Keratinocyte (primary cell): Measurements from ENCODE around the gene BTBD16. TPM values are rescaled to one million over a fixed set of nuclear protein-coding genes. Genes with fewer than 3 reads are reported as not detected.
A peak's percentile ranks its signal among the peaks of the same experiment; 100 is the strongest.

Experiments
- DNase-seq: peaks from one replicate; pipeline ENCODE4 v3.0.0-alpha.2; 2011; ENCODE audit warnings: low read depth, missing footprints, low spot score
- FAIRE-seq: peaks from 2 replicates; lab custom pipeline; 2011; peaks lifted over from hg19 to GRCh38; lab: Jason Lieb, UNC
- H2AFZ ChIP-seq: 2 replicates; pipeline ENCODE4 v1.6.0; 2012; ENCODE audit warnings: low read length, control low read depth, inconsistent platforms; ENCODE audit not compliant: control insufficient read depth
- H3K27ac ChIP-seq: 2 replicates; pipeline ENCODE4 v1.5.1; 2011; ENCODE audit warnings: low read length; ENCODE audit not compliant: control insufficient read depth, insufficient read depth
- H3K27me3 ChIP-seq: 3 replicates; pipeline ENCODE4 v1.6.0; 2011; ENCODE audit warnings: low read length; ENCODE audit not compliant: control insufficient read depth, insufficient read depth; ENCODE audit errors: extremely low read depth
- H3K36me3 ChIP-seq, 2 experiments: 2 replicates in 1 of 2; 3 replicates in 1 of 2; pipeline ENCODE4 v1.5.1; 2011; ENCODE audit warnings: low read length in 2 of 2, mild to moderate bottlenecking in 1 of 2; ENCODE audit not compliant: control insufficient read depth in 2 of 2, insufficient read depth in 2 of 2; ENCODE audit errors: extremely low read depth in 1 of 2
- H3K4me1 ChIP-seq: 3 replicates; pipeline ENCODE4 v1.5.1; 2011; ENCODE audit warnings: low read length; ENCODE audit not compliant: control insufficient read depth, insufficient read depth; ENCODE audit errors: extremely low read depth
- H3K4me2 ChIP-seq: 3 replicates; pipeline ENCODE4 v1.6.0; 2011; ENCODE audit warnings: low read depth, low read length; ENCODE audit not compliant: control insufficient read depth, insufficient read depth; ENCODE audit errors: extremely low read depth
- H3K4me3 ChIP-seq, 3 experiments: fragments of 200-600 bp in 1 of 3; sonication (generic) in 1 of 3; 2 replicates in 2 of 3; 3 replicates in 1 of 3; pipeline ENCODE4 v1.5.1; 2011 to 2016; ENCODE audit warnings: low read length in 3 of 3, mild to moderate bottlenecking in 3 of 3, control low read depth in 2 of 3, inconsistent platforms in 1 of 3, low read depth in 1 of 3, mixed read lengths in 1 of 3, mixed run types in 1 of 3, moderate library complexity in 1 of 3; ENCODE audit not compliant: control insufficient read depth in 2 of 3, insufficient read depth in 2 of 3; ENCODE audit errors: extremely low read depth in 1 of 3
- H3K79me2 ChIP-seq: 2 replicates; pipeline ENCODE4 v1.6.0; 2012; ENCODE audit warnings: low read length; ENCODE audit not compliant: control insufficient read depth, insufficient read depth
- H3K9ac ChIP-seq: 3 replicates; pipeline ENCODE4 v1.6.0; 2011; ENCODE audit warnings: low read length; ENCODE audit not compliant: control insufficient read depth, insufficient read depth; ENCODE audit errors: extremely low read depth
- H3K9me1 ChIP-seq: 3 replicates; pipeline ENCODE4 v1.6.0; 2011; ENCODE audit warnings: low read length; ENCODE audit not compliant: control insufficient read depth, insufficient read depth; ENCODE audit errors: extremely low read depth
- H3K9me3 ChIP-seq: 2 replicates; pipeline ENCODE4 v1.5.1; 2012; ENCODE audit warnings: low read depth, low read length; ENCODE audit not compliant: control insufficient read depth
- H4K20me1 ChIP-seq: 3 replicates; pipeline ENCODE4 v1.6.0; 2011; ENCODE audit warnings: low read length; ENCODE audit not compliant: control insufficient read depth, insufficient read depth; ENCODE audit errors: extremely low read depth
- CTCF ChIP-seq, 3 experiments: IDR thresholded peaks in 1 of 3; conservative IDR thresholded peaks in 1 of 3; optimal IDR thresholded peaks in 1 of 3; 2 replicates in 2 of 3; 3 replicates in 1 of 3; pipeline versions ENCODE3 to v1.5.1; 2011; ENCODE audit warnings: low read length in 3 of 3, mild to moderate bottlenecking in 3 of 3, moderate library complexity in 2 of 3, control low read depth in 1 of 3, inconsistent platforms in 1 of 3; ENCODE audit not compliant: insufficient read depth in 2 of 3; ENCODE audit errors: extremely low read depth in 1 of 3
- EZH2 ChIP-seq: IDR thresholded peaks from one replicate; pipeline ENCODE4 v1.6.1; 2012; ENCODE audit warnings: inconsistent platforms, mild to moderate bottlenecking, low read length, moderate library complexity
- dilution Hi-C: fragments of 300-500 bp; cut with MboI; formaldehyde crosslinking; loops from one replicate; pipeline ENCODE4 v1.7.0; 2020; ENCODE audit warnings: low sequenced_read_pairs; ENCODE audit not compliant: extremely low pct_ligation_motif_present
- polyA plus RNA-seq, 5 experiments: library from polyadenylated mRNA; depleted of rRNA in 3 of 5; stranded (reverse) in 3 of 5; stranded (forward) in 1 of 5; unstranded in 1 of 5; fragments of >200 nt; gene quantifications; 1 replicate in 1 of 5; 2 replicates in 3 of 5; 3 replicates in 1 of 5; pipeline versions ENCODE4 v1.2.1 to v1.2.3, GENCODE V29; 2011 to 2012; ENCODE audit warnings: missing spikeins in 2 of 5, low read depth in 1 of 5, low replicate concordance in 1 of 5

The BTBD16 gene
- polyA plus RNA-seq, 1 donor (not counting 4 experiments of a cell fraction or from before 2014, with no cell fraction given), result 4.9 TPM

DNA sequence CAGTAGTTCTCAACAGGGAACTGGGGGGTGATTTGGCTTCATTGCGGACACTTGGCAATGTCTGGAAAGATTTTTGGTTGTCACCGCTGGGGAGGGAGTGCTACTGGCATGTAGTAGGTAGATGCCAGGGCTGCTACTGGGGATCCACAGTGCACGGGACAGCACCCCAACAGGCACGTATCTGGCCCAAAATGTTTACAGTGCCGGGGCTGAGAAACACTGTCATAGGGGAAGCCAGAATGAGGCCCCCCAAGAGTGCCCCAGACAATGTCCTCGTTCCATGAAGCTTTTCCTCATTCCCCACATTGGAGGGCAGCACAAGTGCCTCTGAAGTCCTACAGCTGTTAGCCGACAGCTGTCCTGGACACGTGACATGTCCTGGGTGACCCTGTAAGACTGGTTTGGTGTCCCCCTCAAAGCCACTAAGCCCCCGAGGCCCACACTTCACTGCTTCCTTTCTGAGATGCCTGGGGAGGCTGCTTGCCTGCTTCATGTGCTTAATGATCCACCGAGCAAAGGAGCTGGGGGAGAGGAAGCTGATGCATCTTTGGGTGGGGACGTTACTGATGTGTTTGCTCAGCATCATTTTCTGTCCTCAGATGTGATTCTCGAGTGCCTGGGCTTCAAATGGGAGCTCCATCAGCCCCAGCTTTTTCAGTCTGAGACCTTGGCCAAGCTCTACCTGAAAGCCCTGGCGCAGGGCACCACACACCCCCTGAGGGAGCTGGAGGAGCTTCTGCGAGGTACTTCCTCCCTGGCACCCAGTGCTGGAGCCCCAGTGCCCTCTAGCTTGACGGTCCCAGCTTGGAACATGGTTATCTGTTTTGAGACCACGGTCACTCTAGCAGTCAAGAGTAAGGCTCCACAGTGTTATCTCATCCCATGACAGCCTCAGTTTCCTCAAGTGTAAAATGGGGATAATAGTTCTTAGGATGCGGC lies 14.7 kb downstream of the BTBD16 start:
- Histone ChIP-seq H3K27ac (no peak overlapping the region), H3K4me2 (no peak overlapping the region), H2AFZ (no peak overlapping the region), H3K4me3 (no peak overlapping the region), H3K36me3 (no peaks in the 10 kb centered on the region), H3K9me1 (no peaks in the 10 kb centered on the region), H3K4me1 (peaks cover 27% of the 10 kb centered on the region), H3K79me2 (no peaks in the 10 kb centered on the region), H3K9ac (no peak overlapping the region), H3K27me3 (no peaks in the 10 kb centered on the region), H3K9me3 (no peaks in the 10 kb centered on the region), H4K20me1 (no peaks in the 10 kb centered on the region)
- DNase-seq, result no peak
- no peak for FAIRE-seq
- TF ChIP-seq CTCF (optimal IDR thresholded peaks at IDR 0.05 in 1 of 3, IDR thresholded peaks at IDR 0.05 in 1 of 3, conservative IDR thresholded peaks at IDR 0.05 in 1 of 3; ENCODE audit: extremely low read depth in 1 of 3, insufficient read depth in 2 of 3, low read length in 3 of 3) (no peak), EZH2 (no peak)
- dilution Hi-C loops, result no loop called here

DNA sequence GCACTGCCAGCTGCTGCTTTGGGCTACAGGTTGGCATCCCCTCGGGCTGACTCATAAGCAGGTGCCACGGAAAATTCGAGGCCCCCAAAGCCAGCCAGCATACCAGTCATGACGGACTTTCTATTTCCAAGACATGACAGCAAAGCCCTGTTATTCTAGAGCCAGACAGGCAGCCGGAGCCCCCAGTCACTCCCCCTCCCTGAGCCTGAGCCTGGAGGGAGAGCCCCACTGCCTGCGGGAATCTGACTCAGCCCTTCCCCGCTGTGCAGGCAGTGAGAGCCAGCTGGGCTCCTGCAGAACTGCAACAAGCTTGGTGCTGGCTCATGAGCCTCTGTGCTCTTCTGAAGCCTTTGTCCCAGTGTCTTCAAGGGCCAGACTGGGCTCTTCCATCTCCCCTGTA lies 15.8 kb downstream of the BTBD16 start:
- DNase-seq (no peak), FAIRE-seq (peak; percentile 89)
- no peak overlapping the region for H3K27ac ChIP-seq
- peaks cover 30% of the 10 kb centered on the region for H3K4me1 ChIP-seq
- H3K79me2 ChIP-seq, result no peaks in the 10 kb centered on the region
- no peaks in the 10 kb centered on the region for H4K20me1 ChIP-seq
- no peaks in the 10 kb centered on the region for H3K9me1 ChIP-seq
- H3K27me3 ChIP-seq, result no peaks in the 10 kb centered on the region
- H3K4me3 ChIP-seq, result peak overlapping the region in 1 of 3 experiments; percentile 3
- dilution Hi-C loops, result no loop called here
- H3K9ac ChIP-seq, result no peak overlapping the region
- no peaks in the 10 kb centered on the region for H3K36me3 ChIP-seq
- H3K4me2 ChIP-seq, result peak overlapping the region; percentile 47
- H2AFZ ChIP-seq, result peak overlapping the region; percentile 28
- TF ChIP-seq EZH2 (no peak), CTCF (optimal IDR thresholded peaks at IDR 0.05 in 1 of 3, IDR thresholded peaks at IDR 0.05 in 1 of 3, conservative IDR thresholded peaks at IDR 0.05 in 1 of 3; ENCODE audit: extremely low read depth in 1 of 3, insufficient read depth in 2 of 3, low read length in 3 of 3) (peak in 1 of 3 experiments; percentile 22)
- no peaks in the 10 kb centered on the region for H3K9me3 ChIP-seq
